ENCODE data around the gene FBXO44.

GRCh38 chr1:11693024-11693590 is 38.4 kb downstream of the FBXO44 start:
- TF ChIP-seq YY1 (IDR thresholded peaks at IDR 0.05; ENCODE audit: insufficient read depth, insufficient read length): no peak
- TF ChIP-seq ZNF274 (IDR thresholded peaks at IDR 0.05; ENCODE audit: low read depth, low read length): no peak
- TF ChIP-seq SUZ12 (IDR thresholded peaks at IDR 0.05; ENCODE audit: extremely low read depth, insufficient read depth, insufficient read length): no peak

Data from NT2/D1 (cell line).